B cell (primary cell): ENCODE data around the gene UNC119B. TPM values are rescaled to one million over a fixed set of nuclear protein-coding genes. Genes with fewer than 3 reads are reported as not detected.

Experiments used
- ATAC-seq: fragments of 200-7000 bp; cut with Tn5 transposase; one replicate; pipeline ENCODE4 v1.10.0; 2021; ENCODE audit warnings: low read depth, mild to moderate bottlenecking, moderate number of reproducible peaks, moderate library complexity
- CTCF ChIA-PET: fragments of 350-600 bp; sonication (Branson Sonifier 250); formaldehyde crosslinking; loops from one replicate; lab custom pipeline; 2021; ENCODE audit warnings: antibody characterized with exemption, inconsistent platforms; lab: Charles Lee
- POLR2A ChIA-PET: fragments of 350-600 bp; sonication (Branson Sonifier 250); formaldehyde crosslinking; loops from one replicate; lab custom pipeline; 2021; ENCODE audit warnings: antibody characterized with exemption; lab: Charles Lee
- DNase-seq: peaks from one replicate; pipeline ENCODE4 v3.0.0; 2013
- H2AFZ ChIP-seq: 2 replicates; pipeline ENCODE4 v1.6.1; 2012; ENCODE audit warnings: mild to moderate bottlenecking, low read depth, low read length; ENCODE audit not compliant: insufficient read depth, poor library complexity, severe bottlenecking
- H3K27ac ChIP-seq, 2 donors: 1 replicate in 1 of 2; 2 replicates in 1 of 2; pipeline ENCODE4 v1.5.1; 2012 to 2013; ENCODE audit warnings: low read length in 2 of 2, mild to moderate bottlenecking in 2 of 2, moderate library complexity in 1 of 2
- H3K27me3 ChIP-seq, 4 experiments: fragments of 200-600 bp in 1 of 4; sonication (generic) in 1 of 4; replicated peaks in 1 of 4; 1 replicate in 2 of 4; 2 replicates in 2 of 4; pipeline versions ENCODE4 v1.6.1 to v1.7.0; 2013 to 2016; ENCODE audit warnings: low read length in 3 of 4, mild to moderate bottlenecking in 2 of 4, mixed read lengths in 1 of 4, moderate library complexity in 1 of 4; ENCODE audit not compliant: insufficient read depth in 4 of 4, control insufficient read depth in 3 of 4; ENCODE audit errors: control extremely low read depth in 1 of 4
- H3K36me3 ChIP-seq, 2 experiments: replicated peaks in 1 of 2; 1 replicate in 1 of 2; 2 replicates in 1 of 2; pipeline versions ENCODE4 v1.6.1 to v1.7.1; 2013; ENCODE audit warnings: low read length in 1 of 2; ENCODE audit not compliant: insufficient read depth in 2 of 2, control insufficient read depth in 1 of 2; ENCODE audit errors: control extremely low read depth in 1 of 2, extremely low read depth in 1 of 2
- H3K4me1 ChIP-seq, 2 donors: fragments of 200-600 bp in 1 of 2; sonication (generic) in 1 of 2; 1 replicate in 1 of 2; 2 replicates in 1 of 2; pipeline versions ENCODE4 v1.5.1 to v1.6.1; 2013 to 2017; ENCODE audit warnings: low read length in 2 of 2; ENCODE audit not compliant: control insufficient read depth in 2 of 2, insufficient read depth in 2 of 2
- H3K4me2 ChIP-seq: replicated peaks from 2 replicates; pipeline ENCODE3; 2012; ENCODE audit warnings: mild to moderate bottlenecking, low read depth, low read length; ENCODE audit not compliant: poor library complexity, severe bottlenecking
- H3K4me3 ChIP-seq, 5 experiments: fragments of 200-600 bp in 1 of 5; sonication (generic) in 1 of 5; 1 replicate in 3 of 5; 2 replicates in 2 of 5; pipeline versions ENCODE4 v1.5.1 to v1.7.0; 2011 to 2016; ENCODE audit warnings: low read length in 4 of 5, mild to moderate bottlenecking in 4 of 5, low read depth in 2 of 5, control low read depth in 1 of 5, moderate library complexity in 1 of 5; ENCODE audit not compliant: insufficient read depth in 1 of 5; ENCODE audit errors: control extremely low read depth in 1 of 5, extremely low read depth in 1 of 5
- H3K79me2 ChIP-seq: fragments of 200-600 bp; sonication (generic); one replicate; pipeline ENCODE4 v1.6.0; 2016; ENCODE audit warnings: low read length; ENCODE audit not compliant: control insufficient read depth, insufficient read depth
- H3K9ac ChIP-seq: fragments of 200-600 bp; sonication (generic); 2 replicates; pipeline ENCODE4 v1.6.1; 2017; ENCODE audit warnings: mild to moderate bottlenecking, low read length, moderate library complexity
- H3K9me3 ChIP-seq, 3 donors: one replicate each; pipeline versions ENCODE4 v1.6.1 to v1.7.1; 2013; ENCODE audit warnings: low read length in 2 of 3; ENCODE audit not compliant: control insufficient read depth in 2 of 3, insufficient read depth in 1 of 3; ENCODE audit errors: control extremely low read depth in 1 of 3
- H4K20me1 ChIP-seq: 2 replicates; pipeline ENCODE4 v1.6.0; 2012; ENCODE audit warnings: mild to moderate bottlenecking, low read length; ENCODE audit not compliant: insufficient read depth, control insufficient read depth, poor library complexity, severe bottlenecking
- H3K27ac Mint-ChIP-seq: one replicate; pipeline ENCODE4 v1.8.0; 2021; ENCODE audit warnings: mixed read lengths
- H3K27me3 Mint-ChIP-seq: one replicate; pipeline ENCODE4 v1.8.0; 2021; ENCODE audit warnings: mixed read lengths
- H3K4me1 Mint-ChIP-seq: one replicate; pipeline ENCODE4 v1.8.0; 2021; ENCODE audit warnings: mixed read lengths
- H3K4me3 Mint-ChIP-seq: one replicate; pipeline ENCODE4 v1.8.0; 2021; ENCODE audit warnings: mixed read lengths
- H3K9me3 Mint-ChIP-seq: one replicate; pipeline ENCODE4 v1.8.0; 2022; ENCODE audit warnings: mixed read lengths; ENCODE audit not compliant: insufficient read depth
- CTCF ChIP-seq: fragments of 200-600 bp; IDR thresholded peaks from one replicate; pipeline ENCODE4 v1.8.0; 2022; ENCODE audit warnings: antibody characterized with exemption, mild to moderate bottlenecking
- EZH2 ChIP-seq: IDR thresholded peaks from 2 replicates; pipeline ENCODE4 v1.6.1; 2012; ENCODE audit warnings: borderline replicate concordance, low read depth, mild to moderate bottlenecking, moderate library complexity, low read length; ENCODE audit not compliant: insufficient read depth, poor library complexity, severe bottlenecking
- WGBS: methylation state at CpG from one replicate; pipeline ENCODE4 v1.1.5; 2013; ENCODE audit warnings: missing lambda C conversion rate; ENCODE audit not compliant: insufficient coverage; 5-methylcytosine and 5-hydroxymethylcytosine counted together
- intact Hi-C: fragments of 100-400 bp; cut with micrococcal nuclease; formaldehyde crosslinking; loops from one replicate; pipeline ENCODE4 v1.10.0; 2022
- polyA plus RNA-seq: library from polyadenylated mRNA; depleted of rRNA; stranded (reverse); fragments of >200 nt; gene quantifications from 2 replicates; pipeline ENCODE4 v1.2.3, GENCODE V29; 2012
- total RNA-seq, 2 donors: library from RNA; stranded (reverse); fragments of 120-200 nt in 1 of 2; gene quantifications; 1 replicate in 1 of 2; 2 replicates in 1 of 2; pipeline versions ENCODE4 v1.2.3 to v1.2.4, GENCODE V29; 2013 to 2022

The UNC119B gene
- total and polyA plus RNA-seq, 2 donors (not counting 1 experiment from before 2014, with no cell fraction given) = 7.2 to 22.7 TPM

DNA sequence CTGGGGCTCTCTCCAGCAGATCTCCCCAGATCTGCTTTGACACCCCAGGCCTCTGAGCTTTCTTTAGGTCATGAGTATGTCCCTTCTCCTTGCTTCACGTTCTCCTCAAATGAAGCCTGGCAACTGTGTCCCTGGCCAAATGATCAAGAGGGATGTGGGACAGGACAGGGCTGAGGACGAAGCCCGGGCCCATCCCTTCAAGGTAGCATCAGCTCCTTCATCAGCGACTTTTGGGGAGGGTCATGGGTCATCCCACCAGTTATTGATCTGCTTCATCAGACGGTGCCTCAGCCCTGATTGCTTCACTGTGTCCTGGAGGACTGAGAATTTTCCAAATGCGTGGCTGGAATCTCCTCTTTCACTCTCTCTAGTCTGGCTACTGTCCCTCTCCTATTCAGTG lies 47.7 kb downstream of the UNC119B start:
- Histone ChIP-seq H3K4me3 (no peak overlapping the region), H3K79me2 (no peaks in the 10 kb centered on the region), H3K27ac (no peak overlapping the region), H3K4me2 (no peak overlapping the region), H2AFZ (no peak overlapping the region), H3K27me3 (no peaks in the 10 kb centered on the region), H3K9ac (no peak overlapping the region), H3K4me1 (no peaks in the 10 kb centered on the region), H3K9me3 (peaks cover 0 to 14% (median 13%) of the 10 kb centered on the region in 3 donors), H3K36me3 (peaks cover 0 to 7% of the 10 kb centered on the region in 2 experiments), H4K20me1 (no peaks in the 10 kb centered on the region)
- H3K4me1 Mint-ChIP-seq = peaks cover 2% of the 10 kb centered on the region
- no peak overlapping the region for H3K27ac Mint-ChIP-seq
- ATAC-seq (no peak), DNase-seq (no peak)
- peaks cover 5% of the 10 kb centered on the region for H3K9me3 Mint-ChIP-seq
- H3K4me3 Mint-ChIP-seq = no peak overlapping the region
- ChIA-PET POLR2A (no interaction called here), CTCF (interaction anchor here (1.3 kb wide), 1 partner anchor 214 kb away, joined by 3 read pairs; no protein-coding TSS in a partner anchor)
- no peak for TF ChIP-seq EZH2
- TF ChIP-seq CTCF = no peak
- H3K27me3 Mint-ChIP-seq = no peaks in the 10 kb centered on the region
- intact Hi-C loops = no loop called here
- 97% methylated on average over 5 of the region's 6 CpGs for WGBS

- no peak overlapping the region for H3K27ac Mint-ChIP-seq
- intact Hi-C loops = no loop called here
- Histone ChIP-seq H3K36me3 (peaks cover 0 to 16% of the 10 kb centered on the region in 2 experiments), H3K27ac (no peak overlapping the region), H4K20me1 (no peaks in the 10 kb centered on the region), H3K27me3 (no peaks in the 10 kb centered on the region), H3K4me2 (no peak overlapping the region), H3K4me3 (no peak overlapping the region), H3K4me1 (no peaks in the 10 kb centered on the region), H3K9me3 (peaks cover 0 to 13% (median 12%) of the 10 kb centered on the region in 3 donors), H3K79me2 (no peaks in the 10 kb centered on the region), H3K9ac (no peak overlapping the region), H2AFZ (no peak overlapping the region)
- peaks cover 5% of the 10 kb centered on the region for H3K9me3 Mint-ChIP-seq
- POLR2A ChIA-PET = no interaction called here
- no peak overlapping the region for H3K4me3 Mint-ChIP-seq
- 100% methylated on average over 2 of the region's 7 CpGs for WGBS
- no peaks in the 10 kb centered on the region for H3K27me3 Mint-ChIP-seq
- CTCF ChIA-PET = interaction anchor here (1.1 kb wide), 1 partner anchor 27 kb away, joined by 3 read pairs; no protein-coding TSS in a partner anchor
- DNase-seq = no peak
- H3K4me1 Mint-ChIP-seq = no peaks in the 10 kb centered on the region
- TF ChIP-seq CTCF (no peak), EZH2 (no peak)
- no peak for ATAC-seq
These were observed 48.7 kb downstream of the UNC119B start for GRCh38 chr12:120758798-120759590.
